GM19395 (cell line): ENCODE data around the gene PAXIP1.
"Not testable (repeated sequence)": the region's sequence is repeated elsewhere in the genome, so short reads cannot be mapped to it uniquely, and the experiment has no call there.

ENCODE experiments used
- ATAC-seq: cut with Tn5 transposase; IDR thresholded peaks from one replicate; pipeline ENCODE4 v1.9.1; 2021; ENCODE audit warnings: mild to moderate bottlenecking, moderate library complexity; ENCODE audit not compliant: unreplicated experiment

The PAXIP1 gene

GRCh38 chr7:154946166-154946565, 56.8 kb downstream of the PAXIP1 start:
- no peak for ATAC-seq

DNA sequence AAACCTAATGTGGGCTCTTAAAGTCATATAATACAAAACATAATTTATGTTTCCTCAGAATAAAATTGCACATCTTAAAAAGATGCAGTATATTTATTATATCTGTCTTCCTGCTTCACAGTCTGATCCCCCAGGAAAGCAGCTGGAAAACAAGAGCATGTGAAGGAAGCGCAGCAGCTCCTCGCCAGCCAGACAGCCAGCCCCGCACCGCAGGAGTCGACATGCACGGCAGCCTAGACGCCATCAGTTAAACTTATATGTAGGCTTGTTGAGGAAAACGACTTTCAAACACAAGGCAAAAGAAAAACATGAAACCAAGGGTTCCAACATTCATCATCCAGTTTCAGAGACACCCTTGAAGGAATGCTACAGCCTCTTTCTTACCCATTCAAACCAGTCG, 59.0 kb downstream of the PAXIP1 start:
- no peak for ATAC-seq

DNA sequence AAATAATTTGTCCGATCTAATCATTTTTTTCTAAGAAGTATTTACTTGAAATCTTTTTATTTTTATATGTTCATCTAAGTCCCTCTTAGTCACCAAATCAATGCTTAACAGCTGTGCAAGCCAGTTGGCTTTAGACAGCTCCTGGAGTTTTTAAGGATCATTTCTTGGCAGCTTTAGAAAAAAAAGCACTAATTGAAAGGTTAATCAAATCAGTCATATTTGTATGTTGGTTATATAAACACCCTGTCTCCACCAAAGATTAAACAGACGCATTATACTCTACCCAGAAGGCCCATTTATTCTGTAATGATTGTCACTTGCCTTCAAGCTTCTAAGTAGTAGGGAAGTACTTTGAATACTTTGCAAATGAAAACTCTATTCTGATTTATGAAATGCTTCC, 60.2 kb downstream of the PAXIP1 start:
- ATAC-seq = no peak

DNA sequence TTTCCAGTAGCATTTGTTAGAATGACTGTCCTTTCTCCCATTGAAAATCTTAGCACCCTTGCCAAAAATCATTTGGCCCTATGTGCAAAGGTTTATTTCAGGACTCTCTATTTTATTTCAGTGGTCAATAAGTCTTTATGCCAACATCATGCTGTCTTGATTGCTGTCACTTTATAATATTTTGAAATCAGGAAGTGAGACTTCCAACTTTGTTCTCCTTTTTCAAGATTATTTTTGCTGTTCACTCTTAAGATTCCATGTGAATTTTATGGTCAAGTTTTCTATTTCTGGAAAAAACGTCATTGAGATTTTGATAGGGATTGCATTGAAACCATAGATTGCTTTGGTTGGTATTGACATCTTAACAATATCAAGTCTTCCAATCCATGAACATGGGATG, 65.1 kb downstream of the PAXIP1 start:
- ATAC-seq = no peak

DNA sequence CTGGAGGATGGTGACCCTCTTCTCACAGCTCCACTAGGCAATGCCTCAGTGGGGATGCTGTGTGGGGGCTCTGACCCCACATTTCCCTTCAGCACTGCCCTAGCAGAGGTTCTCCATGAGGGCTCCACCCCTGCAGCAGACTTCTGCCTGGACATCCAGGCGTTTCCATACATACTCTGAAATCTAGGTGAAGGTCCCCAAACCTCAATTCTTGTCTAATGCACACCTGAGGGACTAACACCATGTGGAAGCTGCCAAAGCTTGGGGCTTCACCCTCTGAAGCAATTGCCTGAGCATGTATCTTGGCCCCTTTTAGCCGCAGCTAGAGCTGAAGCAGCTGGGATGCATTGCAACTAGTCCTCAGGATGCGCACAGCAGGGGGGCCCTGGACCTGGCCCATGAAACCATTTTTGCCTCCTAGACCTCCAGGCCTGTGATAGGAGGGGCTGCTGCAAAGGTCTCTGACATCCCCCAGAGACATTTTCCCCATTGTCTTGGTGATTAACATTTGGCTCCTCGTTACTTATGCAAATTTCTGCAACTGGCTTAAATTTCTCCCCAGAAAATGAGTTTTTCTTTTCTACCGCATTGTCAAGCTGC, 68.5 kb downstream of the PAXIP1 start:
- ATAC-seq = not testable (repeated sequence)

DNA sequence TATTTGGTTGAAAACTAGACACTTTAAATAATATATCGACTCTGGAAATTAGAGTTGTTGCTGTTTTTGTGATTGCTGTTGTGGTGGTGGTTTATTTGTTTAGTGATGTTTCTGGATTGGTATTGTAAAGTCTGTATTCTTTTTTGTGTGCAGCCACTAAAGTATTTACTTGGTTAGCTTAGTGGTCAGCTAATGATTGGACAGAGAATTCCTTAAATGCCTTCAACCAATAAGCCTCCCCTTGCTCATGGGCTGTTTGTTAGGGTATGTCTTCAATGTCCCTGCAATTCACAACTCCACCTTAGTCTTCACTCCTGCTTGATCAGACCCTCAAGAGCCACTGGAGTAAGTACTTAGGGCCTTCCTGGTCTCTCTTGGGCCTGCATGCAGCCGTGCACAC, 71.0 kb downstream of the PAXIP1 start:
- no peak for ATAC-seq

- no peak for ATAC-seq
Observed at GRCh38 chr7:154929006-154929726, 73.8 kb downstream of the PAXIP1 start.

- peak; percentile 90 for ATAC-seq
Observed at GRCh38 chr7:154928136-154929005, 74.6 kb downstream of the PAXIP1 start.

- peak; percentile 69 for ATAC-seq
Observed at GRCh38 chr7:154927624-154928125, 75.2 kb downstream of the PAXIP1 start.

GRCh38 chr7:154922472-154922871, 80.5 kb downstream of the PAXIP1 start:
- ATAC-seq = not testable (repeated sequence)

GRCh38 chr7:154919344-154920225, 83.3 kb downstream of the PAXIP1 start:
- no peak for ATAC-seq

DNA sequence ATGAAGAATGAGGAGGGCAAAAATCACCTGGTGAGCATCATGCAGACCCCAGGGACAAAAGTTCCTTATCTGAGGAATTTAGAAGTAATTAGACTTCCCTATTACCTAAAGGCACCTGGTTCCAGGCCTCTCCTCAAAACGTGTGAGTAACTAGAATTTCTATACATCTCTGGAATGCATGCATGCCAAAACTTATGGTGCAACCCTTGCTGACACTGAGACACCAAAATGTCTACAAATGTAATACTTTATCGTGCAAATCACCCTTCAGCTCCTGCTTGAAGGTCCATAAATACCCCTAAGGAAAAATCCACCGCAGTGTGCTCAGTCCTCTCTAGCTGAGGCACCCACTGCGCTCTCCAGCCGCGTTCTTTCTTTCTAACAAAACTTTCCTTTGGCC, 84.2 kb downstream of the PAXIP1 start:
- no peak for ATAC-seq

- no peak for ATAC-seq
Observed at GRCh38 chr7:154918266-154918665, 84.7 kb downstream of the PAXIP1 start.

DNA sequence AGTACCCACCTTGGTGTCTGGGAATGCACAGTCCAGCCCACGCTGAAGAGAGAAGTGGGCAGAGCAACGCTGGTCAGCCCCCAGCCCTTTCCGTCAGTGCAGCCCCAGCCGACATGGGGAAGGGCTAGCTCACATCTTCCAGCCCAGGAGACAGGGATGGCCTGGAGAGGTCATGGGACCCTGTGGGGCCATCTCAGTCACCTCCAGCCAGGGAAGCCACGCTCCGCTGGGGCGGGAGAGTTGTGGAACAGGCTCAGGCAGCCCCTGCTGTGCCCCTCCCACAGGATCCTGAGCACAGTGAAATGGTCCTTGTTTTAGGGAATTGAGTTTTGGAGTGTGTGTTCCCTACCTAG, 85.1 kb downstream of the PAXIP1 start:
- ATAC-seq = no peak

DNA sequence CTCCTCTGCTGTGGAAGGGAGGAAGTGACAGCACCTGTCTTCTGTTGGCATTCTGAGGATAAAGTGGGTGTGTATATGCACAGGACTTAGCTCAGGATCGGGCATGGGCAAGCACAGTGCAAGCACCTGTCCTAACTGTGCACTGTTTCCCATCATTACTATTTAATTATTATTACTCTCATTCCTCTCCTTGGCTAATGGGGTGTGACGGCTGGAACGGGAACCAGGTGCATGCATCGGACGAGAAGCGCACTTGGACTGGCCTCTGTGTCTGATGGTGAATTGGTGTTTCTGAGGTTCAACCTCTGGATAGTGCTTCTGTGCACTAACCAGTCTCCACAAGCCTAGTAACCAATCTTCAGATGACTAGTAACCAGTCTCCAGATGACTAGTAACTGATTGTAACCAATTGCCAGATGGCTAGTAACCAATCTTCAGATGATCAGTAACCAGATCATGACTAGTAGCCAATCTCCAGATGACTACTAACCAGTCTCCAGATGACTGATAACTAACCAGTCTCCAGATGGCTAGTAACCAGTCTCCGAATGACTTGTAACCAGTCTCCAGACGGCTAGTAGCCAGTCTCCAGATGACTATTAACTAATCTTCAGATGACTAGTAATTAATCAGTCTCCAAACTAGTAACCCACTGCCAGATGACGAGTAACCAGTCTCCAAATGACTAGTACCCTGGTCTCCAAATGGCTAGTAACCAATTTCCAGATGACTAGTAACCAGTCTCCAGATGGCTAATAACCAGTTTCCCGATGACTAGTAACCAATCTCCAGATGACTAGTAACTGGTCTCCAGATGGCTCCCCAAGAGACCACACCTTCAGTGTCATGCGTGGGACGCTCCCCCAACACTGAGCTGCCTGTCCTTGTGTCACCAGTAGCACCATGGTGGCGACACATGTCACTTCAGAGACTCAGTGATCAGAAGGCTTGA, 85.8 kb downstream of the PAXIP1 start:
- ATAC-seq = no peak

- no peak for ATAC-seq
Observed at GRCh38 chr7:154916381-154916780, 86.5 kb downstream of the PAXIP1 start.

DNA sequence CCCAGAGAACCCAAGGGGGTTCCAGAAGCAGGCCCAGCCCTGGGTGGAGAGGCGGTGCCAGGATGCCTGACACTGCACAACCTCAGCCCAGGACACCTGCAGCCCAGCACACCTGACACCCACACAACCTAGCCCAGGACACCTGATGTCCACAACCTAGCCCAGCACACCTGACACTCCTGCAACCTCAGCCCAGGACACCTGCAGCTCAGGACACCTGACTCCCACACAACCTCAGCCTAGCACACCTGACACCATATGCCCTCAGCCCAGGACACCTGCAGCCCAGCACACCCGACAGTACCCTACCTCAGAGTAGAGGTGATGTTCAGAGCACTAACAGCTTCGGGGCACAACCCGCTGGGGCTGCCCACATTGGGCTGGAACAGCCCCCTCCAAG, 87.3 kb downstream of the PAXIP1 start:
- ATAC-seq = no peak

DNA sequence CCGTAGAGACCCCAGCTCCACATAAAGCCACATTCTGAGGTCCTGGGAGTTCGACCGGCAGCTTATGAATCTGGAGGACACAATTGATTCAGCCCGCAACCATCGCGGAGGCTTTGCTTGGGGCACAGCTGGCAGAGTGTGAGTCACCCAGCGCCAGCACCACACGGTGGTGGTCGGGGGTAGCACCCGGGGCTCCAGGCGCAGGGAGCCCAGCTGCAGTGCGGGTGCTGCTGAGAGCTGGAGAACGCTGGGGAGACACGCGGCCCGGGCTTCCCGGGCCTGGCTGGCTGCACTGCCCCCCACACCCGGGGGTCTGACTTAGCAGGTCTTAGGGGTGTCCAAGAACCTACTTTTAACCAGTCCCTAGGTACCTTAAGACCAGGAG, 87.9 kb downstream of the PAXIP1 start:
- no peak for ATAC-seq

GRCh38 chr7:154914308-154914995, 88.5 kb downstream of the PAXIP1 start:
- ATAC-seq = peak; percentile 33
